ENCODE data around the gene CNST.
"Not testable (repeated sequence)": the region's sequence is repeated elsewhere in the genome, so short reads cannot be mapped to it uniquely, and the experiment has no call there.

Gene CNST

GRCh38 chr1:246711548-246712003 lies 145.3 kb downstream of the CNST start:
- DNase-seq (ENCODE audit: low read depth) = no peak

GRCh38 chr1:246712428-246712827 lies 146.2 kb downstream of the CNST start:
- not testable (repeated sequence) for DNase-seq (ENCODE audit: low read depth)

Measured in activated gamma-delta T cell treated with anti-CD3 and anti-CD28 coated beads, Interleukin-2, amount 50 U/mL, for 16 hours (primary cell).